Neural cell (in vitro differentiated cells): Measurements from ENCODE around the gene TTC17. TPM values are rescaled to one million over a fixed set of nuclear protein-coding genes. Genes with fewer than 3 reads are reported as not detected.
"Not testable (repeated sequence)": the region's sequence is repeated elsewhere in the genome, so short reads cannot be mapped to it uniquely, and the experiment has no call there.

ENCODE experiments used
- H2AFZ ChIP-seq: fragments of 200-600, 300-800 bp; sonication (generic), shearing (Covaris generic); 2 replicates; pipeline ENCODE4 v1.6.0; 2014; ENCODE audit warnings: low read depth, mild to moderate bottlenecking, antibody characterized with exemption, low read length, moderate library complexity
- H3F3A ChIP-seq: fragments of 200-600 bp; shearing (Covaris generic); 2 replicates; pipeline ENCODE4 v1.6.1; 2016; ENCODE audit warnings: mild to moderate bottlenecking, moderate library complexity, mixed read lengths, antibody characterized with exemption, low read length; ENCODE audit not compliant: insufficient read depth, poor library complexity, severe bottlenecking
- H3K27ac ChIP-seq: fragments of 200-600, 300-800 bp; sonication (generic), shearing (Covaris generic); 2 replicates; pipeline ENCODE4 v1.5.1; 2014; ENCODE audit warnings: mild to moderate bottlenecking, low read length, moderate library complexity
- H3K27me3 ChIP-seq: fragments of 300-800, 200-600 bp; sonication (generic), shearing (Covaris generic); 2 replicates; pipeline ENCODE4 v1.6.0; 2014; ENCODE audit warnings: mild to moderate bottlenecking, low read depth, low read length, moderate library complexity; ENCODE audit not compliant: insufficient read depth
- H3K36me3 ChIP-seq: fragments of 300-800, 200-600 bp; sonication (generic), shearing (Covaris generic); 2 replicates; pipeline ENCODE4 v1.5.1; 2014; ENCODE audit warnings: mild to moderate bottlenecking, antibody characterized with exemption, low read length, moderate library complexity; ENCODE audit not compliant: insufficient read depth
- H3K4me2 ChIP-seq: fragments of 300-800, 200-600 bp; sonication (generic), shearing (Covaris generic); 2 replicates; pipeline ENCODE4 v1.6.0; 2014; ENCODE audit warnings: mild to moderate bottlenecking, low read length
- H3K4me3 ChIP-seq: fragments of 300-800, 200-600 bp; sonication (generic), shearing (Covaris generic); 2 replicates; pipeline ENCODE4 v1.5.1; 2014; ENCODE audit warnings: mild to moderate bottlenecking, low read length, moderate library complexity
- H3K79me2 ChIP-seq: fragments of 200-600 bp; shearing (Covaris generic); replicated peaks from 2 replicates; pipeline ENCODE4 v1.6.0; 2014; ENCODE audit warnings: mild to moderate bottlenecking, low read length, moderate library complexity; ENCODE audit not compliant: insufficient read depth
- H3K9ac ChIP-seq: fragments of 300-800, 200-600 bp; sonication (generic), shearing (Covaris generic); 2 replicates; pipeline ENCODE4 v1.6.1; 2016; ENCODE audit warnings: mild to moderate bottlenecking, low read length, mixed read lengths
- H3K9me2 ChIP-seq: fragments of 200-600 bp; shearing (Covaris generic); 2 replicates; pipeline ENCODE4 v1.6.1; 2016; ENCODE audit warnings: mild to moderate bottlenecking, low read length, mixed read lengths; ENCODE audit not compliant: insufficient read depth
- H3K9me3 ChIP-seq: fragments of 200-600, 300-800 bp; sonication (generic), shearing (Covaris generic); 2 replicates; pipeline ENCODE4 v1.6.1; 2016; ENCODE audit warnings: mild to moderate bottlenecking, mixed run types, low read length, moderate library complexity, mixed read lengths
- H4K20me1 ChIP-seq: fragments of 200-600 bp; shearing (Covaris generic); 2 replicates; pipeline ENCODE4 v1.6.1; 2016; ENCODE audit warnings: mild to moderate bottlenecking, mixed run types; ENCODE audit not compliant: insufficient read depth
- CTCF ChIP-seq: fragments of 450-650 bp; IDR thresholded peaks from 2 replicates; pipeline ENCODE4 v1.5.1; 2014; ENCODE audit warnings: antibody characterized with exemption, mild to moderate bottlenecking, moderate library complexity; ENCODE audit not compliant: poor library complexity, severe bottlenecking
- EP300 ChIP-seq: fragments of 450-650 bp; conservative IDR thresholded peaks from 2 replicates; pipeline ENCODE4 v1.6.1; 2014; ENCODE audit warnings: antibody characterized with exemption, mild to moderate bottlenecking, moderate library complexity; ENCODE audit not compliant: poor library complexity, severe bottlenecking
- EZH2 ChIP-seq: fragments of 200-600, 300-800 bp; shearing (Covaris generic), sonication (generic); IDR thresholded peaks from 2 replicates; pipeline ENCODE4 v1.6.1; 2014; ENCODE audit warnings: antibody characterized with exemption, low read length, borderline replicate concordance, mild to moderate bottlenecking; ENCODE audit not compliant: insufficient read depth, poor library complexity, severe bottlenecking
- MXI1 ChIP-seq: fragments of 450-650 bp; conservative IDR thresholded peaks from 2 replicates; pipeline ENCODE4 v1.6.1; 2014; ENCODE audit warnings: antibody characterized with exemption, mild to moderate bottlenecking; ENCODE audit not compliant: poor library complexity, severe bottlenecking
- POLR2AphosphoS5 ChIP-seq: IDR thresholded peaks from 2 replicates; pipeline ENCODE4 v1.6.1; 2012
- RAD21 ChIP-seq: fragments of 450-650 bp; conservative IDR thresholded peaks from 2 replicates; pipeline ENCODE4 v1.6.1; 2014; ENCODE audit warnings: antibody characterized with exemption, mild to moderate bottlenecking, moderate library complexity
- REST ChIP-seq: IDR thresholded peaks from 2 replicates; pipeline ENCODE4 v1.6.1; 2012; ENCODE audit warnings: borderline replicate concordance
- SMC3 ChIP-seq: fragments of 450-650 bp; conservative IDR thresholded peaks from 2 replicates; pipeline ENCODE4 v1.6.1; 2014; ENCODE audit warnings: antibody characterized with exemption, mild to moderate bottlenecking, moderate library complexity; ENCODE audit not compliant: poor library complexity
- TAF1 ChIP-seq: IDR thresholded peaks from 2 replicates; pipeline ENCODE4 v1.6.1; 2012; ENCODE audit warnings: low read depth
- polyA plus RNA-seq: library from polyadenylated mRNA; depleted of rRNA; stranded (reverse); fragments of >200 nt; gene quantifications from 2 replicates; pipeline ENCODE4 v1.2.3, GENCODE V29; 2014

Gene TTC17
- polyA plus RNA-seq, 1 donor from 2014 or later, result 122 TPM

- Histone ChIP-seq H3F3A (no peaks in the 10 kb centered on the region), H3K79me2 (no peaks in the 10 kb centered on the region), H2AFZ (no peak overlapping the region), H3K9me3 (no peaks in the 10 kb centered on the region), H3K27ac (no peak overlapping the region), H4K20me1 (no peaks in the 10 kb centered on the region), H3K4me2 (no peak overlapping the region), H3K4me3 (no peak overlapping the region), H3K36me3 (peaks cover 21% of the 10 kb centered on the region), H3K27me3 (no peaks in the 10 kb centered on the region), H3K9ac (no peak overlapping the region), H3K9me2 (no peaks in the 10 kb centered on the region)
- TF ChIP-seq REST (no peak), MXI1 (no peak), TAF1 (no peak), SMC3 (no peak), CTCF (no peak), EP300 (no peak), POLR2AphosphoS5 (no peak), EZH2 (no peak), RAD21 (no peak)
Measured at GRCh38 chr11:43399983-43400630, 41.4 kb downstream of the TTC17 start.

- Histone ChIP-seq H3K9me3 (no peaks in the 10 kb centered on the region), H3K27me3 (no peaks in the 10 kb centered on the region), H3K36me3 (peaks cover 25% of the 10 kb centered on the region), H3F3A (no peaks in the 10 kb centered on the region), H3K79me2 (no peaks in the 10 kb centered on the region), H4K20me1 (no peaks in the 10 kb centered on the region), H3K9me2 (no peaks in the 10 kb centered on the region), H3K4me3 (no peak overlapping the region), H3K4me2 (no peak overlapping the region), H3K9ac (no peak overlapping the region), H3K27ac (no peak overlapping the region), H2AFZ (no peak overlapping the region)
- no peak for TF ChIP-seq SMC3
- TF ChIP-seq EP300, result no peak
Measured at GRCh38 chr11:43401252-43401651, 42.5 kb downstream of the TTC17 start.

GRCh38 chr11:43401811-43402210 is 43.1 kb downstream of the TTC17 start:
- not testable (repeated sequence) for H3K4me3 ChIP-seq, H3K79me2 ChIP-seq, H4K20me1 ChIP-seq, H3K4me2 ChIP-seq, H2AFZ ChIP-seq, H3K27ac ChIP-seq, H3K9me3 ChIP-seq, H3F3A ChIP-seq, H3K27me3 ChIP-seq, H3K9ac ChIP-seq, H3K9me2 ChIP-seq
- peaks cover 22% of the 10 kb centered on the region for H3K36me3 ChIP-seq
